Naive B cell (primary cell): ENCODE data around the gene SDCBP2. TPM values are rescaled to one million over a fixed set of nuclear protein-coding genes. Genes with fewer than 3 reads are reported as not detected.

ENCODE experiments used
- ATAC-seq, 2 donors: fragments of 150-1000 bp; cut with Tn5 transposase; 2 replicates each; pipeline ENCODE4 v1.10.0; 2021; ENCODE audit warnings: low read depth in 2 of 2, mild to moderate bottlenecking in 2 of 2, moderate library complexity in 2 of 2
- DNase-seq: peaks from one replicate; pipeline ENCODE4 v3.0.0; 2022
- H3K27ac Mint-ChIP-seq, 6 donors: one replicate each; pipeline ENCODE4 v1.8.0; 2020 to 2022; ENCODE audit warnings: mild to moderate bottlenecking in 6 of 6, mixed read lengths in 6 of 6, moderate library complexity in 5 of 6, inconsistent platforms in 2 of 6
- H3K27me3 Mint-ChIP-seq, 3 donors: one replicate each; pipeline ENCODE4 v1.8.0; 2021 to 2022; ENCODE audit warnings: mixed read lengths in 3 of 3, mild to moderate bottlenecking in 1 of 3
- H3K36me3 Mint-ChIP-seq, 2 donors: one replicate each; pipeline ENCODE4 v1.8.0; 2020 to 2022; ENCODE audit warnings: mixed read lengths in 2 of 2, inconsistent platforms in 1 of 2, mild to moderate bottlenecking in 1 of 2
- H3K4me1 Mint-ChIP-seq, 3 donors: one replicate each; pipeline ENCODE4 v1.8.0; 2020 to 2022; ENCODE audit warnings: mixed read lengths in 3 of 3, inconsistent platforms in 1 of 3, mild to moderate bottlenecking in 1 of 3, moderate library complexity in 1 of 3
- H3K4me3 Mint-ChIP-seq, 8 donors: one replicate each; pipeline ENCODE4 v1.8.0; 2020 to 2022; ENCODE audit warnings: mild to moderate bottlenecking in 8 of 8, mixed read lengths in 8 of 8, moderate library complexity in 8 of 8, inconsistent platforms in 2 of 8
- H3K9me3 Mint-ChIP-seq, 7 donors: one replicate each; pipeline ENCODE4 v1.8.0; 2020 to 2022; ENCODE audit warnings: mixed read lengths in 7 of 7, mild to moderate bottlenecking in 5 of 7, inconsistent platforms in 2 of 7, moderate library complexity in 1 of 7
- polyA plus RNA-seq, 6 donors: library from polyadenylated mRNA; unstranded; fragments of 300-500 nt; fragmentation: Illumina TruSeq; gene quantifications; one replicate each; pipeline ENCODE4 v1.2.3, GENCODE V29; 2021; ENCODE audit warnings: low read depth in 6 of 6

Gene SDCBP2
- polyA plus RNA-seq, 6 donors from 2014 or later: 0.60 to 1.4 (median 0.96) TPM; not detected in 1

- H3K4me1 Mint-ChIP-seq: no peaks in the 10 kb centered on the region
- H3K27ac Mint-ChIP-seq: peak overlapping the region in 1 of 6 donors; percentile 10
- ATAC-seq (no peak), DNase-seq (no peak)
- H3K36me3 Mint-ChIP-seq: no peaks in the 10 kb centered on the region
- no peak overlapping the region for H3K4me3 Mint-ChIP-seq
- H3K9me3 Mint-ChIP-seq: no peaks in the 10 kb centered on the region
- no peaks in the 10 kb centered on the region for H3K27me3 Mint-ChIP-seq
Measured at GRCh38 chr20:1274485-1275311, 54.2 kb downstream of the SDCBP2 start.

GRCh38 chr20:1273366-1273765 lies 55.6 kb downstream of the SDCBP2 start:
- no peak overlapping the region for H3K27ac Mint-ChIP-seq
- no peak for ATAC-seq
- no peaks in the 10 kb centered on the region for H3K27me3 Mint-ChIP-seq
- H3K9me3 Mint-ChIP-seq: no peaks in the 10 kb centered on the region
- H3K4me1 Mint-ChIP-seq: no peaks in the 10 kb centered on the region
- no peaks in the 10 kb centered on the region for H3K36me3 Mint-ChIP-seq
- DNase-seq: no peak
- H3K4me3 Mint-ChIP-seq: no peak overlapping the region

- Mint-ChIP-seq H3K36me3 (no peaks in the 10 kb centered on the region), H3K4me1 (no peaks in the 10 kb centered on the region), H3K27ac (no peak overlapping the region), H3K27me3 (no peaks in the 10 kb centered on the region), H3K4me3 (no peak overlapping the region), H3K9me3 (no peaks in the 10 kb centered on the region)
- DNase-seq (no peak), ATAC-seq (no peak)
Measured at GRCh38 chr20:1272368-1273100, 56.4 kb downstream of the SDCBP2 start.

GRCh38 chr20:1269850-1270249 lies 59.1 kb downstream of the SDCBP2 start:
- Mint-ChIP-seq H3K9me3 (no peaks in the 10 kb centered on the region), H3K36me3 (no peaks in the 10 kb centered on the region), H3K27ac (no peak overlapping the region), H3K4me1 (peaks cover 10 to 11% (median 11%) of the 10 kb centered on the region in 3 donors), H3K27me3 (peaks cover 0 to 6% (median 0%) of the 10 kb centered on the region in 3 donors), H3K4me3 (no peak overlapping the region)
- DNase-seq: no peak
- no peak for ATAC-seq

DNA sequence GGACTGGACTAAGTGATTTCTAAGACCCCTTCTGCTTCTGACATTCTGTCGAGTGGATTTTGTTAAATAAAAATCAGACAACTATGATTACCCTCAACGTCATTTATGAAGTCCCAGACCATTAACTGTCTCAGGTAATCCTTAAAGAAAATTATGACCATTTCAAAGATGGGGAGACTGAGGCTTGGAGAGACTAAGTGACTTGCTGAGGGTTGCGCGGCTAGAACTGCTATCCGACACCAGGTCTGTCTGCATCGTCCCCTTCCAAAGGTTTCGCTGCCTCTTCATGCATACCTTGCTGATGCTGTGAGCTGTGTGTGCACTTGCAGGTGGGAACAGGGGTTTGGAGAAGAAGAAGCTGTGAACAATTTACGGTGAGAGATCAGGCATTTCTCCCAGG lies 59.7 kb downstream of the SDCBP2 start:
- Mint-ChIP-seq H3K4me1 (peaks cover 11% of the 10 kb centered on the region in 3 donors), H3K4me3 (no peak overlapping the region), H3K27me3 (peaks cover 0 to 7% (median 0%) of the 10 kb centered on the region in 3 donors), H3K36me3 (no peaks in the 10 kb centered on the region), H3K27ac (peak overlapping the region in 1 of 6 donors; percentile 15), H3K9me3 (no peaks in the 10 kb centered on the region)
- DNase-seq: no peak
- ATAC-seq: no peak

DNA sequence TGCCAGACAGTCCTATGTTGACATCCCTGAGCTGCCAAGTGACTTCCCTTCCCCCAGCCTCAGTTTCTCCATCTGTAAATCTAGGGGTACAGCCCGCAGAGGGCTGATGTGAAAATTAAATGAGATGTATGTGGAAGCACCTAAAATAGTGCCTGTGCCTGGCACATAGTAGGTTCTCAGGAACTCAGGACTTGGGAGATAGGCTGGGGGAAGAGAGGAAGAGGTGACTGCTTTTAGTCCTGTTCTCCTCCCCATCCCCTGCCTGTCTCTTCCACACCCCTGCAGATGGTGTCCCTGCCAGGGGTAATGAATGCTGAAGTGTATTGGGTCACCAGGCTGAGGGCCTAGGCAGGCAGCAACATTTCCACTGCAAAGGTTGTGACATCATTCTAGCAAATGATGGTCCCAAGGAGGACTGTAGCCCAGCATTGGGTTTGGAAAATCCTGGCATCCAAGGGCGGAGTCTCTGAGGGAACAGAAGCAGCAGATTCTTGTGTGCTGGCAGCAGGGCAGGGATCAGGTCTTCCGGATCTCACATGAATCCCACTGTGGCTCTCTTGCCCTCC lies 61.0 kb downstream of the SDCBP2 start:
- no peak overlapping the region for H3K27ac Mint-ChIP-seq
- H3K4me3 Mint-ChIP-seq: peak overlapping the region in 4 of 8 donors; percentile 38 to 88 (median 66)
- peaks cover 0 to 5% (median under 1%) of the 10 kb centered on the region in 7 donors for H3K9me3 Mint-ChIP-seq
- peaks cover 0 to 12% (median 0%) of the 10 kb centered on the region in 3 donors for H3K27me3 Mint-ChIP-seq
- H3K4me1 Mint-ChIP-seq: peaks cover 11% of the 10 kb centered on the region in 3 donors
- DNase-seq: no peak
- ATAC-seq: no peak
- H3K36me3 Mint-ChIP-seq: no peaks in the 10 kb centered on the region

- Mint-ChIP-seq H3K27me3 (peaks cover 0 to 20% (median 3%) of the 10 kb centered on the region in 3 donors), H3K36me3 (no peaks in the 10 kb centered on the region), H3K9me3 (peaks cover 0 to 9% (median 5%) of the 10 kb centered on the region in 7 donors), H3K4me3 (peak overlapping the region; percentile 36 to 88 (median 78)), H3K27ac (peak overlapping the region in 2 of 6 donors; percentile 26 to 66), H3K4me1 (peaks cover 11% of the 10 kb centered on the region in 3 donors)
- DNase-seq (no peak), ATAC-seq (no peak)
Measured at GRCh38 chr20:1267161-1267560, 61.8 kb downstream of the SDCBP2 start.

DNA sequence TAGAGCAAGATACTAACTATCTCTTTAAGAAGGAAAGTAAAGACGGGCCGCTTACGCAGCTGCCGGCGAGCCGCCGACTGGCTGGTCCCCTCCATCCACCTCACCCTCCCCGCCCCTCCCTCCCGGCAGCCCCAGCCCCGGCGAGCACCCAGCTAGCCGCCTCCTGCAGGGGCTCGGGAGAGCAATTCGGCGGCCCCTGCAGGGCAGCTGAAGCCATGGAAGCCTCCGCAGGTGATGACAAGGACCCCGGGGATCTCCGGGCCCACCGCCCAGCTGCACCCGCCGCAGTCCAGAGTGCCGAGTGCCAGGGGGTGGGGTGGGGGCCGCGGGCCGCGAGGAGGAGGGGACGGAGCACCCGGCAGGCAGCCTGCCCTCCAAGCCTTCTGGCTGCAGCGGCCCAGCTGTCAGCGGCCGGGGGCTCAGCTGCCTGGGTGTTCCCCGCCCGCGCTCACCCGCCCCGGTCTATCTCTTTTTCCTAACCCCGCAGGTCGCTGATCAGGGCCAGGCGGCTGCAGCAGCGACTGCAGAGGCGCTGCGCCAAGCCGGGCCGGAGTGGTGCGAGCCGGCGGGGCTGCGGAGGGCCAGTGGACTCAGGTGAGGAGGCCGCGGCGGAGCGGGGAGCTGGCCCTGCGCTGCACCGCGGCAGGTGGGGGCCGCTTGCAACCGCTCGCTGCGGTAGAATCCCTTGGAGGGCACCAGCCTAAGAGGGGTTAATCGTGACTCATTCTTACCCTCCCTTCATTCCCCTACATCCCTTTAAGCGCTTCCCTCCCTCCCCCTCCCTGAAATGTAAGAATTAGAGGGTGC lies 62.6 kb downstream of the SDCBP2 start, which contains the start of gene SNPH:
Gene SNPH (plus strand): TSS at position 128 of the 807 bp plus-strand sequence. CDS start 29,946 bp downstream, outside the sequence.
- Mint-ChIP-seq H3K27ac (peak within 1 kb of the TSS; percentile 25 to 94 (median 86)), H3K4me1 (peaks cover 11% of the 10 kb centered on the region in 3 donors), H3K9me3 (peaks cover 0 to 12% (median 6%) of the 10 kb centered on the region in 7 donors), H3K4me3 (peak within 1 kb of the TSS; percentile 80 to 94 (median 88)), H3K27me3 (peaks cover 0 to 26% (median 4%) of the 10 kb centered on the region in 3 donors), H3K36me3 (no peaks in the 10 kb centered on the region)
- ATAC-seq (peak; percentile 90 to 93), DNase-seq (peak; percentile 48)

- peak overlapping the region; percentile 25 to 94 (median 86) for H3K27ac Mint-ChIP-seq
- DNase-seq: no peak
- peak overlapping the region; percentile 80 to 94 (median 88) for H3K4me3 Mint-ChIP-seq
- no peaks in the 10 kb centered on the region for H3K36me3 Mint-ChIP-seq
- H3K4me1 Mint-ChIP-seq: peaks cover 11% of the 10 kb centered on the region in 3 donors
- H3K27me3 Mint-ChIP-seq: peaks cover 0 to 26% (median 4%) of the 10 kb centered on the region in 3 donors
- H3K9me3 Mint-ChIP-seq: peaks cover 0 to 12% (median 6%) of the 10 kb centered on the region in 7 donors
- ATAC-seq: no peak
Measured at GRCh38 chr20:1265916-1266166, 63.1 kb downstream of the SDCBP2 start.

- no peaks in the 10 kb centered on the region for H3K36me3 Mint-ChIP-seq
- H3K4me1 Mint-ChIP-seq: peaks cover 11% of the 10 kb centered on the region in 3 donors
- H3K4me3 Mint-ChIP-seq: peak overlapping the region; percentile 80 to 94 (median 88)
- H3K27ac Mint-ChIP-seq: peak overlapping the region in 5 of 6 donors; percentile 85 to 94 (median 87)
- H3K9me3 Mint-ChIP-seq: peaks cover 0 to 12% (median 6%) of the 10 kb centered on the region in 7 donors
- peaks cover 0 to 26% (median 4%) of the 10 kb centered on the region in 3 donors for H3K27me3 Mint-ChIP-seq
- ATAC-seq (no peak), DNase-seq (no peak)
Measured at GRCh38 chr20:1265226-1265915, 63.6 kb downstream of the SDCBP2 start.

DNA sequence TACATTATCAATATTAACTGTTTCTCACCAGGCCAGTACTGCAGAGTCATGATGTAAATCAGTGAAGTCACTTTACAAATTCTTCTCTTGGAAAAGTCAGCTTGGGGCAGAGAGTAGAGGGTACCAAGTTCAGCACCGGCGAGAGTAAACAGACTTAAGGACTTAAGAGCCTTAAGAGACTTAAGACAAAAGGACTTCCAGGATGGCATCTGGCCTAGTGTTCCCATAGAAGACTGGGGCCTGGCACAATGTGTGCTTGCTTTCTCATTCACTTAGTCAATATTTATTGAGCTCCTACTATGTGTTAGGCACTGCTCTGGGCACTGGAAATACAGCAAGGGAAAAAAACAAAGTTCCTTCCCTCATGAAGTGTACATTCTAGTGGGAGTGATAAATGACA lies 64.2 kb downstream of the SDCBP2 start:
- DNase-seq (no peak), ATAC-seq (no peak)
- no peaks in the 10 kb centered on the region for H3K36me3 Mint-ChIP-seq
- H3K4me1 Mint-ChIP-seq: peaks cover 11% of the 10 kb centered on the region in 3 donors
- H3K4me3 Mint-ChIP-seq: peak overlapping the region in 7 of 8 donors; percentile 6 to 94 (median 81)
- H3K9me3 Mint-ChIP-seq: peaks cover 0 to 12% (median 6%) of the 10 kb centered on the region in 7 donors
- peak overlapping the region in 1 of 6 donors; percentile 86 for H3K27ac Mint-ChIP-seq
- H3K27me3 Mint-ChIP-seq: peaks cover 0 to 26% (median 4%) of the 10 kb centered on the region in 3 donors

GRCh38 chr20:1263853-1264252 lies 65.1 kb downstream of the SDCBP2 start:
- no peak overlapping the region for H3K27ac Mint-ChIP-seq
- peaks cover 11% of the 10 kb centered on the region in 3 donors for H3K4me1 Mint-ChIP-seq
- peak overlapping the region in 1 of 8 donors; percentile 9 for H3K4me3 Mint-ChIP-seq

More at GRCh38 chr20:1263853-1264252, 65.1 kb downstream of the SDCBP2 start:
- DNase-seq (no peak), ATAC-seq (no peak)
- H3K9me3 Mint-ChIP-seq: peaks cover 0 to 12% (median 6%) of the 10 kb centered on the region in 7 donors
- H3K27me3 Mint-ChIP-seq: peaks cover 0 to 26% (median 4%) of the 10 kb centered on the region in 3 donors
- H3K36me3 Mint-ChIP-seq: no peaks in the 10 kb centered on the region
